ENCODE data around the gene TMA7B. TPM values are rescaled to one million over a fixed set of nuclear protein-coding genes. Genes with fewer than 3 reads are reported as not detected.

Gene TMA7B
- total RNA-seq (ENCODE audit: low replicate concordance): not detected in 2 replicates
- long read RNA-seq: 0 reads

GRCh38 chr22:39959640-39960447 lies at the start of gene TMA7B:
TMA7B (plus strand) TSS chr22:39960397; CDS start chr22:39964375, 3,978 bp downstream.
- H3K36me3 Mint-ChIP-seq: no peaks in the 10 kb centered on the region
- no peak for DNase-seq (ENCODE audit: extremely low spot score, unreplicated experiment)
- no peaks in the 10 kb centered on the region for H3K9me3 Mint-ChIP-seq
- no peak within 1 kb of the TSS for H3K4me3 Mint-ChIP-seq
- TF ChIP-seq CTCF (conservative IDR thresholded peaks at IDR 0.05): peak; percentile 61
- peaks cover 8% of the 10 kb centered on the region for H3K27me3 Mint-ChIP-seq
- H3K27ac Mint-ChIP-seq: no peak within 1 kb of the TSS
- peaks cover 21% of the 10 kb centered on the region for H3K4me1 Mint-ChIP-seq (ENCODE audit: unreplicated experiment)

GRCh38 chr22:39910876-39911613 lies 49.2 kb upstream of the TMA7B start:
- no peak for TF ChIP-seq CTCF (conservative IDR thresholded peaks at IDR 0.05)
- DNase-seq (ENCODE audit: extremely low spot score, unreplicated experiment): no peak
- H3K36me3 Mint-ChIP-seq: no peaks in the 10 kb centered on the region
- peaks cover 36% of the 10 kb centered on the region for H3K27me3 Mint-ChIP-seq
- no peak overlapping the region for H3K4me3 Mint-ChIP-seq
- no peak overlapping the region for H3K27ac Mint-ChIP-seq
- H3K4me1 Mint-ChIP-seq (ENCODE audit: unreplicated experiment): peaks cover 10% of the 10 kb centered on the region
- H3K9me3 Mint-ChIP-seq: no peaks in the 10 kb centered on the region

GRCh38 chr22:39913321-39913720 lies 46.9 kb upstream of the TMA7B start:
- H3K4me3 Mint-ChIP-seq: no peak overlapping the region

GRCh38 chr22:39913886-39914285 lies 46.3 kb upstream of the TMA7B start:
- TF ChIP-seq CTCF (conservative IDR thresholded peaks at IDR 0.05): no peak
- H3K27ac Mint-ChIP-seq: no peak overlapping the region
- no peak for DNase-seq (ENCODE audit: extremely low spot score, unreplicated experiment)
- no peaks in the 10 kb centered on the region for H3K9me3 Mint-ChIP-seq
- H3K27me3 Mint-ChIP-seq: peaks cover 32% of the 10 kb centered on the region
- H3K36me3 Mint-ChIP-seq: no peaks in the 10 kb centered on the region
- H3K4me1 Mint-ChIP-seq (ENCODE audit: unreplicated experiment): peaks cover 10% of the 10 kb centered on the region
- no peak overlapping the region for H3K4me3 Mint-ChIP-seq

More at GRCh38 chr22:39913321-39913720, 46.9 kb upstream of the TMA7B start:
- no peak for TF ChIP-seq CTCF (conservative IDR thresholded peaks at IDR 0.05)
- peaks cover 37% of the 10 kb centered on the region for H3K27me3 Mint-ChIP-seq
- no peak for DNase-seq (ENCODE audit: extremely low spot score, unreplicated experiment)
- no peaks in the 10 kb centered on the region for H3K9me3 Mint-ChIP-seq
- no peaks in the 10 kb centered on the region for H3K36me3 Mint-ChIP-seq
- no peak overlapping the region for H3K27ac Mint-ChIP-seq
- H3K4me1 Mint-ChIP-seq (ENCODE audit: unreplicated experiment): peaks cover 10% of the 10 kb centered on the region

- no peak for TF ChIP-seq CTCF (conservative IDR thresholded peaks at IDR 0.05)
- no peak for DNase-seq (ENCODE audit: extremely low spot score, unreplicated experiment)
- no peaks in the 10 kb centered on the region for H3K9me3 Mint-ChIP-seq
- H3K27ac Mint-ChIP-seq: no peak overlapping the region
- peaks cover 30% of the 10 kb centered on the region for H3K27me3 Mint-ChIP-seq
- H3K36me3 Mint-ChIP-seq: no peaks in the 10 kb centered on the region
- H3K4me1 Mint-ChIP-seq (ENCODE audit: unreplicated experiment): peaks cover 10% of the 10 kb centered on the region
- H3K4me3 Mint-ChIP-seq: no peak overlapping the region
These were observed 45.6 kb upstream of the TMA7B start for GRCh38 chr22:39914584-39914983.
